GM19372 (cell line): ENCODE measurements around the gene TIMM23B.
"Not testable (repeated sequence)": the region's sequence is repeated elsewhere in the genome, so short reads cannot be mapped to it uniquely, and the experiment has no call there.

Experiments used
- ATAC-seq: cut with Tn5 transposase; IDR thresholded peaks from one replicate; pipeline ENCODE4 v1.9.1; 2021; ENCODE audit warnings: mild to moderate bottlenecking, low read depth, moderate library complexity; ENCODE audit not compliant: unreplicated experiment

TIMM23B gene, protein sequence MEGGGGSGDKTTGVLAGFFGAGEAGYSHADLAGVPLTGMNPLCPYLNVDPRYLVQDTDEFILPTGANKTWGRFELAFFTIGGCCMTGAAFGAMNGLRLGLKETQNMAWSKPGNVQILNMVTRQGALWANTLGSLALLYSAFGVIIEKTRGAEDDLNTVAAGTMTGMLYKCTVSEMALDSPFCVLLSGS

GRCh38 chr10:49941447-49942338 lies at the start of gene TIMM23B, which contains the start of gene PARG:
Gene TIMM23B (plus strand): TSS chr10:49942053. CDS start chr10:49942195, 142 bp downstream.
Gene PARG (minus strand): TSS chr10:49942027. CDS start chr10:49941725, 302 bp downstream.
- ATAC-seq = peak; percentile 74

GRCh38 chr10:49899999-49900398 lies 41.9 kb upstream of the TIMM23B start:
- ATAC-seq = not testable (repeated sequence)

DNA sequence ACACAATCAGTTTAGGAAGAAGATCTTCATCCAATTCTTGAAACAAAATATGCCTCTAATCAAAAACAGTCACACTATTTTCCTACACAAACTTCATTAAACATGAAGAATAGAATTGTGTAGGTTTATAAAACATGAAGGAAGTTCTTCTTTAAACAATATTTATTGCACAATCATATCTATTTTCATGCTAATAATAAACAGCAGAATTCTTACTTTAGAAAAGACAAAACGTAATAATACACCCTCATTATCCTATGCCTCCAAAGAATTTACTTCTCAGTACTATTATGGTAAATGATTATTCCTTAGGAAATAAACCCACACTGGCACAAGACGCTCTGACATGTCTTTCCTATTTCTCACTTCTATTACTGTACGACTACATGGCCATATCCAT lies 41.4 kb upstream of the TIMM23B start:
- ATAC-seq = not testable (repeated sequence)

DNA sequence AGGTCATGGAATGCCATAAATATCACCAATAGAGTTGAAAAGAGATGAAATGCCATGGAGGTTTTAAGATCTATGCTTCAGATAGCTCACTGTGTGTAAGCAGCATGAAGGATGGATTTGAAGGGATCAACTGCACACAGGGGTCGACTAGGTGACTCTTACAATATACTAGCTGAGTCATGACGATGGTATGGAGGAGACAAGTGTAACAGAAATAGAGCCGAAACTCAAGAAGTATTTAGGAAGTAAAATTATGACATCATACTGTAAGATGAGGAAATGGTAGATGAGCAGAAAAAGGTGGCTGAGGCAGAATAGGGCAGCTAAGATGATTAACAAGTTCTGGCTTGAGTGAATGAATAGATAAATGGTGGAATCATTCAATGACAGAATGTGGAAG lies 38.0 kb upstream of the TIMM23B start:
- ATAC-seq = not testable (repeated sequence)

- not testable (repeated sequence) for ATAC-seq
Measured at GRCh38 chr10:49908290-49909080, 33.4 kb upstream of the TIMM23B start.

GRCh38 chr10:49910295-49910694 lies 31.6 kb upstream of the TIMM23B start:
- not testable (repeated sequence) for ATAC-seq

DNA sequence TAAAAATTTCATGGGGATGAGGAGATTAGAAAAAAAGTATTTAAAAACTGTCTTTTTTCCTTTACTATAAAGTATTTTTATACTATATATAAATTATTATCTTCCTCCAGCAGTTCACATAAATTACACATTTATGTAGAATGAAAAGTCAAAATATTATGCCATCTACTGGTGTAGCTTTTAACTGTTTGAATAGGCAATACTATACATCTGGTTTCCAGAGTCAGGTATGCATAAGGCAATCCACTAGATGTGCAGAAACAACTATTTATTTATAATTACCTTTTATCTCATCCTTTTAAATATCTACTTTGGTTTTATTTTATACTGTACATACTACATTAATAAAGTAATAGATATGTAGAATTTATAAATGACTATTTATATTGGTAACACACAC lies 25.4 kb upstream of the TIMM23B start:
- ATAC-seq = not testable (repeated sequence)

- not testable (repeated sequence) for ATAC-seq
Measured at GRCh38 chr10:49917927-49918326, 23.9 kb upstream of the TIMM23B start.

DNA sequence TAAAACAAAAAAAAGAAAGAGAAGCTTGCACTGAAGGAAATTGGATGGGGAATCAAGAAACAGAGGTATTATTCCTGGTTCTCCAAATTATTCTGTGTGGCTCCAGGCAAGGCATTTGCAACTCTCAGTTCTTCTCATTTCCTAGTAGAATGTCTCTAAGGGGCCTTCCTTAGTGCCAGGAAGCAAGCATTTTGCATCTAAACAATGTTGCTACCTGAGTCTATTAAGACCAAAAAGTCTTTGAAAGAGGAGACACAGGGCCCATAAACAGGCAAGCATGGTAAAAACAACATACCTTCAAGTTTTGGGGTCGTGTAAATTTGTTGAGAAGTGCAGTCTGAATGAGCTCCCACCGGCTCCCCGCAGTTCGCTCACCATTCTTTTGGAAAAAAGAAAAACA lies 19.8 kb upstream of the TIMM23B start:
- not testable (repeated sequence) for ATAC-seq

GRCh38 chr10:49923572-49923971 lies 18.3 kb upstream of the TIMM23B start:
- ATAC-seq = not testable (repeated sequence)

DNA sequence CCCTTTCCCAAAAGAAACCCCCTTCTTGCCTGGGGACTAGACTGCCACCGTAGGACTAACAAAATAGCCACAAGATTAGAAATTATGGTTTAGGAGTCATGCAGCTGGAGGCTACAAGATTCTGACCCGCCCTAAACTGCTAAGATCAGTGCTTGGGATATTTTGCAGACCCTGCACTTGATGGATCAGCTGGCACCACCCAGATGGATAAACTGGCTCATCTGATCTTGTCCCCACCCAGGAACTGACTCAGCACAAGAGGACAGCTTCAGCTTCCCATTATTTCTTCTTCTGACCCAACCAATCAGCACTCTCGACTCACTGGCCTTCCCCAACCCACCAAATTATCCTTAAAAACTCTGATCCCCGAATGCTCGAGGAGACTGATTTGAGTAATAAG lies 10.6 kb upstream of the TIMM23B start:
- not testable (repeated sequence) for ATAC-seq

- not testable (repeated sequence) for ATAC-seq
Measured at GRCh38 chr10:49931959-49932728, 9.7 kb upstream of the TIMM23B start.

GRCh38 chr10:49942339-49942705 lies 469 bp downstream of the TIMM23B start:
- peak; percentile 5 for ATAC-seq

DNA sequence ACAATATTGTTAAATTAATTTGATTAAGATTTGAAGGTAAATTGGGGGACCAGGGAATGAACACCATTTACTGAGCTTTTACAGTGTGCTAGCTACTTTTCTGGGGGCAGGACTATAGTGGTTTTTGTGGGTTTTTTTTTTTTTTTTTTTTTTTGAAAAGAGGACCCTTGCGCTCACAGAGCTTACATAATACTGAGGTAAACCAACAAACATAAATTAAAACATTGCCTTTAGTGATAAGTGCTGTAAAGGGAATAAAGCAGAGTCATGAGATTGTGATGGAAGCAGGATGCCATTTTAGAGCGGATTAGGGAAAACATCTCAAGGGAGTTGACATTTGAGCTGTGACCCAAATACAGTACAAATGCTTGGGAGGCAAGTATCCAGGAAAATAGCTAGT lies 1.8 kb downstream of the TIMM23B start:
- ATAC-seq = not testable (repeated sequence)

DNA sequence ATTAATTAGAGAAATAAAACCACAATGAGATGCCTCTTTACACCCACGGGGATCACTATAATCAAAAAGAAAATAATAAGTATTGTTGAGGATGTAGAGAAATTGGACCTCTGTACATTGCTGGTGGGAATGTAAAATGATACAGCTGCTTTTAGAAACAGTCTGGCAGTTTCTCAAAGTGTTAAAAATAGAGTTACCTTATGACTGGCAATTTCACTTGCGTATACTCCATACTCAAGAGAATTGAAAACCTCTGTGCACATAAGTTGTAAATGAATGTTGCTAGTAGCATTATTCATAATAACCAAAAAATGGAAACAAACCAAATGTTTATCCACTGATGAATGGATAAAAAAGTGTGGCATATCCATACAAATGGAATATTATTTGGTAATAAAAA lies 6.3 kb downstream of the TIMM23B start:
- ATAC-seq = not testable (repeated sequence)

DNA sequence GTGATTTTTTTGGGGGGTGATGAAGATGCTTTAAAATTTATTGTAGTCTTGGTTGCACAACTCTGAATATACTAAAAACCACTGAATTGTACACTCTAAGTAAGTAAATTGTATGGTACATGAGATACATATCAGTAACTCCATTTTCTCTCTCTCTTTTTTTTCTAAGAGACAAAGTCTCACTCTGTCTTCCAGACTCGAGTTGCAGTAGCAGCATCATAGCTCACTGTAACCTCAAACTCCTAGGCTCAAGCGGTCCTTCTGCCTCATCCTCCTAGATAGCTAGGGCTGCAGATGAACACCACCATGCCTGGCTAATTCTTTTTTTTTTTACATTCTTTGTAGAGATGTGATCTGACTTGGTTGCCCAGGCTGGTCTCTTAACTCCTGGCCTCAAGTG lies 6.9 kb downstream of the TIMM23B start:
- not testable (repeated sequence) for ATAC-seq

GRCh38 chr10:49952006-49952405 lies 10.2 kb downstream of the TIMM23B start:
- ATAC-seq = not testable (repeated sequence)

GRCh38 chr10:49953122-49953521 lies 11.3 kb downstream of the TIMM23B start:
- ATAC-seq = not testable (repeated sequence)

DNA sequence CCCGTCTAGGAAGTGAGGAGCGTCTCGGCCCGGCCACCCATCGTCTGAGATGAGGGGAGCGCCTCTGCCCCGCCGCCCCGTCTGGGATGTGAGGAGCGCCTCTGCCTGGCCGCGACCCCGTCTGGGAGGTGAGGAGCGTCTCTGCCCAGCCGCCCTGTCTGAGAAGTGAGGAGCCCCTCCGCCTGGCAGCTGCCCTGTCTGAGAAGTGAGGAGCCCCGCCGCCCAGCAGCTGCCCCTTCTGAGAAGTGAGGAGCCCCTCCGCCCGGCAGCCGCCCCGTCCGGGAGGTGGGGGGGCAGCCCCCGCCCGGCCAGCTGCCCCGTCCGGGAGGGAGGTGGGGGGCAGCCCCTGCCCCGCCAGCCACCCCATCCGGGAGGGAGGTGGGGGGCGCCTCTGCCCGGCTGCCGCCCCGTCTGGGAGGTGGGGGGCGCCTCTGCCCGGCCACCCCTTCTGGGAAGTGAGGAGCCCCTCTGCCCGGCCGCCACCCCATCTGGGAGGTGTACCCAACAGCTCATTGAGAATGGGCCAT lies 28.5 kb downstream of the TIMM23B start:
- ATAC-seq = not testable (repeated sequence)

GRCh38 chr10:49971466-49971865 lies 29.6 kb downstream of the TIMM23B start:
- ATAC-seq = not testable (repeated sequence)
